Adrenal gland (tissue), 12 donors: ENCODE measurements around the gene MACROD2. TPM values are rescaled to one million over a fixed set of nuclear protein-coding genes. Genes with fewer than 3 reads are reported as not detected.

ENCODE experiments used
- DNase-seq, 7 donors: peaks; one replicate each; pipeline ENCODE4 v3.0.0-alpha.2; 2019 to 2020
- H3K27ac ChIP-seq, 5 donors: fragments of 200-600 bp; sonication (generic) in 4 of 5; 1 replicate in 3 of 5; 2 replicates in 2 of 5; pipeline versions ENCODE4 v1.5.1 to v1.8.0; 2016 to 2020; ENCODE audit warnings: mild to moderate bottlenecking in 1 of 5
- H3K27me3 ChIP-seq: fragments of 200-600 bp; 2 replicates; pipeline ENCODE4 v1.8.0; 2021
- H3K36me3 ChIP-seq, 2 donors: fragments of 200-600 bp; replicated peaks in 1 of 2; 1 replicate in 1 of 2; 2 replicates in 1 of 2; pipeline versions ENCODE4 v1.5.1 to v1.8.0; 2018 to 2022
- H3K4me1 ChIP-seq, 2 donors: fragments of 200-600 bp; replicated peaks in 1 of 2; 1 replicate in 1 of 2; 2 replicates in 1 of 2; pipeline versions ENCODE4 v1.5.1 to v1.8.0; 2018 to 2021
- H3K4me3 ChIP-seq, 4 donors: fragments of 200-600 bp; sonication (generic) in 3 of 4; one replicate each; pipeline ENCODE4 v1.5.1; 2016 to 2018
- H3K9me3 ChIP-seq, 3 donors: fragments of 200-600 bp; sonication (generic) in 1 of 3; replicated peaks in 1 of 3; 1 replicate in 2 of 3; 2 replicates in 1 of 3; pipeline versions ENCODE4 v1.5.1 to v1.8.0; 2016 to 2021
- POLR2A ChIP-seq, 2 donors: fragments of 450-650 bp; IDR thresholded peaks; one replicate each; pipeline ENCODE4 v1.6.1; 2017; ENCODE audit warnings: antibody characterized with exemption in 2 of 2, mild to moderate bottlenecking in 2 of 2, moderate library complexity in 1 of 2
- WGBS, 4 donors: extraction: QIAGEN DNeasy Blood & Tissue Kit in 2 of 4; methylation state at CpG; one replicate each; pipeline versions ENCODE4 v1.1.5 to v1.1.7; 2013 to 2017; 5-methylcytosine and 5-hydroxymethylcytosine counted together
- intact Hi-C, 2 donors: fragments of 100-400 bp; cut with DNase I; formaldehyde crosslinking; loops; one replicate each; pipeline versions ENCODE4 v1.14.1 to v1.15.0; 2022 to 2023
- polyA plus RNA-seq, 3 donors: library from polyadenylated mRNA; stranded (reverse); fragments of 200-250 nt in 2 of 3; fragments of 350-450 nt in 1 of 3; fragmentation: Illumina TruSeq in 1 of 3; extraction: RNeasy Lipid Tissue Mini Kit (QIAGEN cat#74804) in 1 of 3; gene quantifications; one replicate each; pipeline ENCODE4 v1.2.3, GENCODE V29; 2013 to 2014
- total RNA-seq, 9 donors: library from RNA; depleted of rRNA in 4 of 9; stranded (reverse); fragments of >200 nt in 4 of 9; fragments of 120-200 nt in 1 of 9; fragmentation: NEBNext Ultra II Directional in 1 of 9; extraction: Animal tissue kit (Norgen Biotek cat#: 25700) in 1 of 9; gene quantifications; one replicate each; pipeline versions ENCODE4 v1.1.0 to v1.2.4, GENCODE V29; 2013 to 2023
- TF ChIP-seq, protein P1 (sequence below), 6 experiments: fragments of 450-650 bp in 4 of 6; fragments of 200-600 bp in 2 of 6; sonication (generic) in 1 of 6; IDR thresholded peaks; 1 replicate in 5 of 6; 2 replicates in 1 of 6; pipeline versions ENCODE4 v1.5.1 to v1.8.0; 2016 to 2021; ENCODE audit warnings: antibody characterized with exemption in 6 of 6, mild to moderate bottlenecking in 2 of 6, moderate library complexity in 1 of 6
- donor health status: healthy with polysubstance abuse.
- donor health status: Bipolar disorder and iron deficiency.
- donor health status: DM: yes; HTN: yes; CAD: no.
- donor health status: DM: no; HTN: no; CAD: no.
- donor health status: DM: no; HTN: no; CAD: no.
- donor health status: DM: yes; HTN: yes; CAD: no.

MACROD2 gene
- total and polyA plus RNA-seq, 12 donors: 1.1 to 21.2 (median 6.4) TPM

DNA sequence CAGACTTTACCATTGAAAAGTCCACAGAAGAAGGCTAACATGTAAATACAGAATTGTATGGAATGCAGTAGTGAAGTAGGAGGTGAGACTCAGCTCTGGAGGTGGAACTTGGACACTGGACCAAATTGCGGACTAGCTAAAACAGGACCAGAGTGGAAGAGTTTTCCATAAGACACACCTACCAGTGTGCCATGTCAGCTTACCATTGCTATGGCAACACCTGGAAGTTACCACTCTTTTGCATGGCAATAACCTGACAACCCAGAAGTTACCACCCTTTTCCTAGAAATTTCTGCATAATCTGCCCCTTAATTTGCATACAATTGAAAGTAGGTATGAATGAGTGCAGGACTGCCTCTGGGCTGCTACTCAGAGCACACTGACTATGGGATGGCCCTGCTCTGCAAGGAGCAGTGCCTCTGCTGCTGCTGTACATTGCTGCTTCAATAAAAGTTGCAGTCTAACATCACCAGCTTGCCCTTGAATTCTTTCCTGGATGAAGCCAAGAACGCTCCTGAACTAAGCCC is 911.7 kb downstream of the MACROD2 start:
- H3K9me3 ChIP-seq: no peaks in the 10 kb centered on the region
- no peaks in the 10 kb centered on the region for H3K36me3 ChIP-seq
- H3K4me3 ChIP-seq: no peak overlapping the region
- WGBS, 4 donors: 84 to 91% (median 87%) methylated on average over 2 of the region's 2 CpGs
- no peak for TF ChIP-seq POLR2A (IDR thresholded peaks at IDR 0.05)
- TF ChIP-seq, protein P1, sequence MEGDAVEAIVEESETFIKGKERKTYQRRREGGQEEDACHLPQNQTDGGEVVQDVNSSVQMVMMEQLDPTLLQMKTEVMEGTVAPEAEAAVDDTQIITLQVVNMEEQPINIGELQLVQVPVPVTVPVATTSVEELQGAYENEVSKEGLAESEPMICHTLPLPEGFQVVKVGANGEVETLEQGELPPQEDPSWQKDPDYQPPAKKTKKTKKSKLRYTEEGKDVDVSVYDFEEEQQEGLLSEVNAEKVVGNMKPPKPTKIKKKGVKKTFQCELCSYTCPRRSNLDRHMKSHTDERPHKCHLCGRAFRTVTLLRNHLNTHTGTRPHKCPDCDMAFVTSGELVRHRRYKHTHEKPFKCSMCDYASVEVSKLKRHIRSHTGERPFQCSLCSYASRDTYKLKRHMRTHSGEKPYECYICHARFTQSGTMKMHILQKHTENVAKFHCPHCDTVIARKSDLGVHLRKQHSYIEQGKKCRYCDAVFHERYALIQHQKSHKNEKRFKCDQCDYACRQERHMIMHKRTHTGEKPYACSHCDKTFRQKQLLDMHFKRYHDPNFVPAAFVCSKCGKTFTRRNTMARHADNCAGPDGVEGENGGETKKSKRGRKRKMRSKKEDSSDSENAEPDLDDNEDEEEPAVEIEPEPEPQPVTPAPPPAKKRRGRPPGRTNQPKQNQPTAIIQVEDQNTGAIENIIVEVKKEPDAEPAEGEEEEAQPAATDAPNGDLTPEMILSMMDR (IDR thresholded peaks at IDR 0.05): no peak
- H3K27ac ChIP-seq: no peak overlapping the region
- DNase-seq: no peak
- H3K27me3 ChIP-seq: no peaks in the 10 kb centered on the region
- no peaks in the 10 kb centered on the region for H3K4me1 ChIP-seq
- intact Hi-C loops: no loop called here

DNA sequence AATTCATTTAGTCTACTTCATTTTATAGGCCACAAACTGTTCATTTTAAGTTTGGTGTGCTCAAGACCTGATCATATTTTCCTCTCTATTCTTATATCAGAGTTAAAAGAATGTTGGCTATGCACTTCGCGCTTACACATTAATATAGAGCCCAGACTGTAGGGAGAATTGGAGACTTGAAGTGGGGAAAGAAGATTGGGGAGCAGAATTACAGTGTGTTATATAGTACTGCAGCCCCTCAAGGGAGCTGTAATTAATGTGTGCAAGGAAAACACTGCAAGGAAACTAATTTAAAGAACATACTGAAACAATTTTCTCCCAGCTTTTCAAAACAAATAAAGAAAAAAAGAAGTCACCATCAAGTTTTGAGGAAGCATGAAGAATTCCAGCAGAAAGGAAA is 914.8 kb downstream of the MACROD2 start:
- Histone ChIP-seq H3K4me1 (no peaks in the 10 kb centered on the region), H3K27me3 (no peaks in the 10 kb centered on the region), H3K4me3 (no peak overlapping the region), H3K9me3 (no peaks in the 10 kb centered on the region), H3K36me3 (no peaks in the 10 kb centered on the region), H3K27ac (no peak overlapping the region)
- WGBS, 4 donors: 90 to 95% (median 94%) methylated on average over 2 of the region's 2 CpGs
- TF ChIP-seq POLR2A (IDR thresholded peaks at IDR 0.05): no peak
- TF ChIP-seq, protein P1 (IDR thresholded peaks at IDR 0.05): no peak
- intact Hi-C loops: no loop called here
- DNase-seq: no peak

GRCh38 chr20:14913896-14914620 is 918.7 kb downstream of the MACROD2 start:
- Histone ChIP-seq H3K36me3 (no peaks in the 10 kb centered on the region), H3K9me3 (no peaks in the 10 kb centered on the region), H3K4me3 (no peak overlapping the region), H3K27me3 (no peaks in the 10 kb centered on the region), H3K27ac (no peak overlapping the region), H3K4me1 (no peaks in the 10 kb centered on the region)
- no peak for TF ChIP-seq POLR2A (IDR thresholded peaks at IDR 0.05)
- TF ChIP-seq, protein P1 (IDR thresholded peaks at IDR 0.05): no peak
- intact Hi-C loops: no loop called here
- 84 to 92% (median 89%) methylated on average over 6 of the region's 6 CpGs for WGBS, 4 donors
- no peak for DNase-seq

DNA sequence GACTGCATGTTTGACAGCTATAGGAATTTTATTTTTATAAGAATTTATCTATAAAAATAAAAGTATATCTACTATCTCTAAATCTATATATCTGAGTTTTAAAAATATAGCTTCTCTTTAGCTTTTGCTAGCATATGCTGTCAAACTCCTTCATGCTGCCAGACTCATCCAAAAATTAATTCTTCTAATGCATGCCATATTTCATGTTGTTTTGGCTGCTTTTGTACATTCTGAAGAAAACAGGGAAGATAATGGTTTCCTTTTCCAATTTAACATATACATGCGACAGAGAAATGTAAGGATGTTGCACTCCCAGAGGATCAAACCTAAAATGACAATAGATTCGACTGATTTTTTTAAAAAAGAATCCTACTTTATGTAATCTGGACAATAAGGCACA is 919.3 kb downstream of the MACROD2 start:
- no peak for TF ChIP-seq POLR2A (IDR thresholded peaks at IDR 0.05)
- TF ChIP-seq, protein P1 (IDR thresholded peaks at IDR 0.05): no peak
- 53 to 79% (median 68%) methylated on average over 2 of the region's 2 CpGs for WGBS, 4 donors
- no peaks in the 10 kb centered on the region for H3K9me3 ChIP-seq

More for the DNA sequence above, 919.3 kb downstream of the MACROD2 start:
- Histone ChIP-seq H3K4me1 (peaks cover 0 to under 1% of the 10 kb centered on the region in 2 donors), H3K36me3 (no peaks in the 10 kb centered on the region), H3K27ac (no peak overlapping the region), H3K27me3 (no peaks in the 10 kb centered on the region), H3K4me3 (no peak overlapping the region)
- no peak for DNase-seq
- intact Hi-C loops: no loop called here
